Endothelial cell of umbilical vein (primary cell): ENCODE data around the gene SH3BP2. TPM values are rescaled to one million over a fixed set of nuclear protein-coding genes. Genes with fewer than 3 reads are reported as not detected.

Experiments
- BruUV-seq: library from RNA; stranded (reverse); fragments of 400-500 nt; replicated peaks from 2 replicates; lab custom pipeline; 2021; lab: Mats Ljungman, UMichigan
- CTCF ChIA-PET: fragments of 300-600, 350-600 bp; sonication (Branson Sonifier 250); formaldehyde crosslinking; loops from one replicate; lab custom pipeline; 2021; ENCODE audit warnings: antibody characterized with exemption, inconsistent platforms; lab: Charles Lee
- POLR2A ChIA-PET: fragments of 300-600, 350-600 bp; sonication (Branson Sonifier 250); formaldehyde crosslinking; loops from one replicate; lab custom pipeline; 2021; ENCODE audit warnings: antibody characterized with exemption, inconsistent platforms; lab: Charles Lee
- DNase-seq: peaks from one replicate; pipeline ENCODE4 v3.0.0-alpha.2; 2011; ENCODE audit warnings: low read depth, low spot score
- FAIRE-seq: peaks from 2 replicates; lab custom pipeline; 2011; peaks lifted over from hg19 to GRCh38; lab: Jason Lieb, UNC
- H2AFZ ChIP-seq: 2 replicates; pipeline ENCODE4 v1.6.0; 2012; ENCODE audit warnings: low read depth, low read length, control low read depth, inconsistent platforms
- H3K27ac ChIP-seq: 2 replicates; pipeline ENCODE4 v1.5.1; 2011; ENCODE audit warnings: low read depth, mild to moderate bottlenecking, control low read depth, low read length, moderate library complexity; ENCODE audit not compliant: insufficient read depth
- H3K27me3 ChIP-seq, 2 experiments: 2 replicates each; pipeline versions ENCODE4 v1.6.0 to v1.6.1; 2011; ENCODE audit warnings: low read length in 2 of 2, mixed read lengths in 1 of 2; ENCODE audit not compliant: control insufficient read depth in 2 of 2, insufficient read depth in 2 of 2
- H3K36me3 ChIP-seq, 2 experiments: 2 replicates in 1 of 2; 3 replicates in 1 of 2; pipeline ENCODE4 v1.5.1; 2011; ENCODE audit warnings: low read length in 2 of 2, mild to moderate bottlenecking in 1 of 2, moderate library complexity in 1 of 2; ENCODE audit not compliant: control insufficient read depth in 2 of 2, insufficient read depth in 2 of 2; ENCODE audit errors: extremely low read depth in 1 of 2
- H3K4me1 ChIP-seq: 3 replicates; pipeline ENCODE4 v1.5.1; 2011; ENCODE audit warnings: mild to moderate bottlenecking, low read length; ENCODE audit not compliant: control insufficient read depth, insufficient read depth; ENCODE audit errors: extremely low read depth
- H3K4me2 ChIP-seq: 2 replicates; pipeline ENCODE4 v1.6.1; 2011; ENCODE audit warnings: low read length, control low read depth, mixed read lengths; ENCODE audit not compliant: insufficient read depth
- H3K4me3 ChIP-seq, 3 experiments: fragments of 200-600 bp in 1 of 3; sonication (generic), shearing (Covaris generic) in 1 of 3; replicated peaks in 1 of 3; 2 replicates each; pipeline ENCODE4 v1.5.1; 2011 to 2016; ENCODE audit warnings: control low read depth in 3 of 3, low read length in 3 of 3, mild to moderate bottlenecking in 2 of 3, inconsistent platforms in 1 of 3, low read depth in 1 of 3, moderate library complexity in 1 of 3; ENCODE audit not compliant: insufficient read depth in 1 of 3
- H3K79me2 ChIP-seq: 2 replicates; pipeline ENCODE4 v1.6.0; 2012; ENCODE audit warnings: low read length, inconsistent platforms; ENCODE audit not compliant: control insufficient read depth, insufficient read depth
- H3K9ac ChIP-seq: replicated peaks from 2 replicates; pipeline ENCODE3; 2011; ENCODE audit warnings: low read length, control low read depth; ENCODE audit not compliant: insufficient read depth; ENCODE audit errors: extremely low read depth
- H3K9me1 ChIP-seq: replicated peaks from 3 replicates; pipeline ENCODE4 v1.6.0; 2011; ENCODE audit warnings: mild to moderate bottlenecking, low read length; ENCODE audit not compliant: control insufficient read depth, insufficient read depth; ENCODE audit errors: extremely low read depth
- H3K9me3 ChIP-seq: replicated peaks from 2 replicates; pipeline ENCODE4 v1.5.1; 2012; ENCODE audit warnings: low read length, inconsistent platforms; ENCODE audit not compliant: control insufficient read depth, insufficient read depth
- H4K20me1 ChIP-seq: replicated peaks from 2 replicates; pipeline ENCODE3; 2011; ENCODE audit warnings: mild to moderate bottlenecking, low read length; ENCODE audit not compliant: control insufficient read depth, insufficient read depth; ENCODE audit errors: extremely low read depth
- FOS ChIP-seq: IDR thresholded peaks from 2 replicates; pipeline ENCODE4 v1.6.1; 2011; ENCODE audit warnings: mild to moderate bottlenecking, low read length, moderate library complexity, borderline replicate concordance; ENCODE audit not compliant: insufficient read depth
- GATA2 ChIP-seq: IDR thresholded peaks from 2 replicates; pipeline ENCODE4 v1.7.0; 2011; ENCODE audit warnings: low read depth, mild to moderate bottlenecking, moderate library complexity, mixed read lengths, low read length; ENCODE audit not compliant: insufficient read length, insufficient read depth
- JUN ChIP-seq: IDR thresholded peaks from 2 replicates; pipeline ENCODE4 v1.6.1; 2011; ENCODE audit warnings: borderline replicate concordance, low read depth; ENCODE audit not compliant: insufficient read length, insufficient read depth
- MYC ChIP-seq: IDR thresholded peaks from one replicate; pipeline ENCODE4 v1.6.1; 2011; ENCODE audit warnings: mild to moderate bottlenecking, low read depth, low read length
- POLR2A ChIP-seq: IDR thresholded peaks from 2 replicates; pipeline ENCODE4 v1.6.1; 2012; ENCODE audit warnings: low read depth, mild to moderate bottlenecking, control low read depth, low read length
- POLR2AphosphoS5 ChIP-seq: IDR thresholded peaks from 2 replicates; pipeline ENCODE4 v1.6.1; 2012; ENCODE audit warnings: low read depth, mild to moderate bottlenecking, control low read depth, low read length, moderate library complexity; ENCODE audit not compliant: insufficient read depth
- dilution Hi-C: fragments of 300-500 bp; cut with MboI; formaldehyde crosslinking; loops from one replicate; pipeline ENCODE4 v1.15.0; 2019; ENCODE audit warnings: low sequenced_read_pairs; ENCODE audit not compliant: extremely low pct_ligation_motif_present
- intact Hi-C: fragments of 100-400 bp; cut with micrococcal nuclease; formaldehyde crosslinking; loops from one replicate; pipeline ENCODE4 v1.10.0; 2022
- polyA plus RNA-seq, 4 experiments: library from polyadenylated mRNA; depleted of rRNA in 3 of 4; stranded (reverse) in 3 of 4; unstranded in 1 of 4; fragments of >200 nt; gene quantifications; 2 replicates each; pipeline versions ENCODE4 v1.2.1 to v1.2.3, GENCODE V29; 2011 to 2012; ENCODE audit warnings: missing spikeins in 1 of 4
- total RNA-seq: library from RNA; stranded (reverse); gene quantifications from 2 replicates; pipeline ENCODE4 v1.2.3, GENCODE V29; 2021
- TF ChIP-seq, protein P1 (sequence below): IDR thresholded peaks from 2 replicates; pipeline ENCODE4 v1.6.1; 2011; ENCODE audit not compliant: insufficient read depth, insufficient read length
- TF ChIP-seq, protein P2 (sequence below), 2 donors: IDR thresholded peaks; 1 replicate in 1 of 2; 2 replicates in 1 of 2; pipeline ENCODE4 v1.5.1; 2011; ENCODE audit warnings: low read length in 2 of 2, mild to moderate bottlenecking in 2 of 2, moderate library complexity in 2 of 2, control low read depth in 1 of 2, inconsistent platforms in 1 of 2, low read depth in 1 of 2; ENCODE audit not compliant: insufficient read depth in 1 of 2; ENCODE audit errors: extremely low read depth in 1 of 2

The SH3BP2 gene
- total and polyA plus RNA-seq, 2 donors (not counting 3 experiments of a cell fraction or from before 2014, with no cell fraction given), result 69.2 to 73.9 TPM

GRCh38 chr4:2823671-2824328, 30.9 kb downstream of the SH3BP2 start:
- no peak overlapping the region for H3K4me2 ChIP-seq
- no peaks in the 10 kb centered on the region for H4K20me1 ChIP-seq
- intact Hi-C loops, result no loop called here
- no peak for FAIRE-seq
- CTCF ChIA-PET, result no interaction called here
- H2AFZ ChIP-seq, result no peak overlapping the region
- no peak overlapping the region for H3K9ac ChIP-seq
- no peaks in the 10 kb centered on the region for H3K27me3 ChIP-seq
- no peak overlapping the region for H3K27ac ChIP-seq
- DNase-seq, result no peak
- H3K36me3 ChIP-seq, result peaks cover 4 to 52% of the 10 kb centered on the region in 2 experiments
- H3K4me1 ChIP-seq, result no peaks in the 10 kb centered on the region
- no peaks in the 10 kb centered on the region for H3K9me3 ChIP-seq
- no peaks in the 10 kb centered on the region for H3K9me1 ChIP-seq
- TF ChIP-seq JUN (no peak), POLR2A (no peak), GATA2 (no peak), MYC (no peak), FOS (no peak), POLR2AphosphoS5 (no peak)
- TF ChIP-seq, protein P1, sequence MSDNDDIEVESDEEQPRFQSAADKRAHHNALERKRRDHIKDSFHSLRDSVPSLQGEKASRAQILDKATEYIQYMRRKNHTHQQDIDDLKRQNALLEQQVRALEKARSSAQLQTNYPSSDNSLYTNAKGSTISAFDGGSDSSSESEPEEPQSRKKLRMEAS, result no peak
- TF ChIP-seq, protein P2, sequence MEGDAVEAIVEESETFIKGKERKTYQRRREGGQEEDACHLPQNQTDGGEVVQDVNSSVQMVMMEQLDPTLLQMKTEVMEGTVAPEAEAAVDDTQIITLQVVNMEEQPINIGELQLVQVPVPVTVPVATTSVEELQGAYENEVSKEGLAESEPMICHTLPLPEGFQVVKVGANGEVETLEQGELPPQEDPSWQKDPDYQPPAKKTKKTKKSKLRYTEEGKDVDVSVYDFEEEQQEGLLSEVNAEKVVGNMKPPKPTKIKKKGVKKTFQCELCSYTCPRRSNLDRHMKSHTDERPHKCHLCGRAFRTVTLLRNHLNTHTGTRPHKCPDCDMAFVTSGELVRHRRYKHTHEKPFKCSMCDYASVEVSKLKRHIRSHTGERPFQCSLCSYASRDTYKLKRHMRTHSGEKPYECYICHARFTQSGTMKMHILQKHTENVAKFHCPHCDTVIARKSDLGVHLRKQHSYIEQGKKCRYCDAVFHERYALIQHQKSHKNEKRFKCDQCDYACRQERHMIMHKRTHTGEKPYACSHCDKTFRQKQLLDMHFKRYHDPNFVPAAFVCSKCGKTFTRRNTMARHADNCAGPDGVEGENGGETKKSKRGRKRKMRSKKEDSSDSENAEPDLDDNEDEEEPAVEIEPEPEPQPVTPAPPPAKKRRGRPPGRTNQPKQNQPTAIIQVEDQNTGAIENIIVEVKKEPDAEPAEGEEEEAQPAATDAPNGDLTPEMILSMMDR (IDR thresholded peaks at IDR 0.05; ENCODE audit: extremely low read depth in 1 of 2, insufficient read depth in 1 of 2, low read depth in 1 of 2, low read length in 2 of 2), result no peak
- POLR2A ChIA-PET, result no interaction called here
- no peak overlapping the region for H3K4me3 ChIP-seq
- H3K79me2 ChIP-seq, result peaks cover 21% of the 10 kb centered on the region
- dilution Hi-C loops, result no loop called here
- BruUV-seq, result no TSS peak
